HepG2 (cell line): ENCODE data around the gene POFUT2. TPM values are rescaled to one million over a fixed set of nuclear protein-coding genes. Genes with fewer than 3 reads are reported as not detected.

Source experiments
- ATM ChIP-seq: fragments of 450-650 bp; IDR thresholded peaks from 2 replicates; pipeline ENCODE4 v1.7.1; 2017; ENCODE audit warnings: mild to moderate bottlenecking, borderline replicate concordance
- E2F5 ChIP-seq: sonication (generic); formaldehyde crosslinking; conservative IDR thresholded peaks from 2 replicates; pipeline ENCODE4 v1.4.0; 2020; ENCODE audit warnings: missing genetic modification reagents
- GABPB1 ChIP-seq: IDR thresholded peaks from 2 replicates; pipeline ENCODE4 v1.6.1; 2016; ENCODE audit warnings: mild to moderate bottlenecking, missing genetic modification reagents, moderate library complexity, missing compliant biosample characterization
- GFI1 ChIP-seq: sonication (generic); formaldehyde crosslinking; IDR thresholded peaks from 2 replicates; pipeline ENCODE4 v1.5.0; 2020; ENCODE audit warnings: missing genetic modification reagents, mild to moderate bottlenecking, borderline replicate concordance
- HOXA3 ChIP-seq: sonication (generic); formaldehyde crosslinking; IDR thresholded peaks from 2 replicates; pipeline ENCODE4 v1.5.0; 2020; ENCODE audit warnings: missing genetic modification reagents
- IRF1 ChIP-seq: sonication (generic); formaldehyde crosslinking; IDR thresholded peaks from 2 replicates; pipeline ENCODE4 v1.4.0; 2020; ENCODE audit warnings: low read depth, mild to moderate bottlenecking, missing genetic modification reagents
- KLF13 ChIP-seq: sonication (generic); formaldehyde crosslinking; IDR thresholded peaks from 2 replicates; pipeline ENCODE4 v1.4.0; 2020; ENCODE audit warnings: mild to moderate bottlenecking, missing genetic modification reagents
- ONECUT2 ChIP-seq: sonication (generic); formaldehyde crosslinking; IDR thresholded peaks from 2 replicates; pipeline ENCODE4 v1.4.0; 2020; ENCODE audit warnings: missing genetic modification reagents
- PRDM4 ChIP-seq: sonication (generic); formaldehyde crosslinking; IDR thresholded peaks from 2 replicates; pipeline ENCODE4 v1.9.0; 2021; ENCODE audit warnings: missing genetic modification reagents, borderline replicate concordance
- TFDP1 ChIP-seq: IDR thresholded peaks from 2 replicates; pipeline ENCODE4 v1.6.1; 2016; ENCODE audit warnings: missing compliant biosample characterization, missing genetic modification reagents, borderline replicate concordance
- ZFP90 ChIP-seq: sonication (generic); formaldehyde crosslinking; IDR thresholded peaks from 2 replicates; pipeline ENCODE4 v1.8.0; 2022; ENCODE audit warnings: missing genetic modification reagents, mild to moderate bottlenecking, inconsistent platforms, borderline replicate concordance
- ZFY ChIP-seq: sonication (generic); formaldehyde crosslinking; IDR thresholded peaks from 2 replicates; pipeline ENCODE4 v1.4.0; 2020; ENCODE audit warnings: missing genetic modification reagents
- ZNF230 ChIP-seq: sonication (generic); formaldehyde crosslinking; IDR thresholded peaks from 2 replicates; pipeline ENCODE4 v1.4.0; 2020; ENCODE audit warnings: mild to moderate bottlenecking, missing genetic modification reagents
- ZNF280D ChIP-seq: sonication (generic); formaldehyde crosslinking; IDR thresholded peaks from 2 replicates; pipeline ENCODE4 v1.5.1; 2020; ENCODE audit warnings: mild to moderate bottlenecking, missing genetic modification reagents
- ZNF331 ChIP-seq: sonication (generic); formaldehyde crosslinking; IDR thresholded peaks from 2 replicates; pipeline ENCODE4 v1.4.0; 2020; ENCODE audit warnings: missing genetic modification reagents
- ZNF468 ChIP-seq: sonication (generic); formaldehyde crosslinking; IDR thresholded peaks from 2 replicates; pipeline ENCODE4 v1.8.0; 2022; ENCODE audit warnings: mild to moderate bottlenecking, moderate library complexity, missing genetic modification reagents
- ZNF879 ChIP-seq: sonication (generic); formaldehyde crosslinking; IDR thresholded peaks from 2 replicates; pipeline ENCODE4 v1.8.1; 2023; ENCODE audit warnings: missing genetic modification reagents
- polyA plus RNA-seq, 8 experiments: library from polyadenylated mRNA; depleted of rRNA in 3 of 8; stranded (reverse) in 7 of 8; unstranded in 1 of 8; fragments of >200 nt; fragmentation: Illumina TruSeq in 4 of 8; extraction: Trizol in 4 of 8; gene quantifications; 2 replicates each; pipeline versions ENCODE4 v1.2.1 to v1.2.3, GENCODE V29; 2011 to 2016; ENCODE audit warnings: low read depth in 4 of 8, missing spikeins in 1 of 8, mixed read lengths in 1 of 8; ENCODE audit not compliant: insufficient read depth in 1 of 8
- total RNA-seq, 5 experiments: library from RNA; depleted of rRNA; stranded (reverse); fragments of >200 nt; fragmentation: Illumina TruSeq; extraction: Trizol; gene quantifications; 2 replicates each; pipeline ENCODE4 v1.2.3, GENCODE V29; 2016; ENCODE audit warnings: low read depth in 1 of 5

POFUT2 gene
- total and polyA plus RNA-seq, 2 of the 13 experiments (the other 11 are each of a cell fraction or from before 2014, with no cell fraction given): 22.8 to 24.0 TPM

- TF ChIP-seq ZNF468 (CRISPR knock-in tag): no peak
- TF ChIP-seq KLF13 (CRISPR knock-in tag): 0 out of 2 replicates have a peak, but pooled peaks have one; percentile 15
- TF ChIP-seq IRF1 (CRISPR knock-in tag): no peak
- peak; percentile 65 for TF ChIP-seq ZFY
- no peak; the same call in 1 of the 2 replicates for TF ChIP-seq GFI1
- TF ChIP-seq HOXA3 (CRISPR knock-in tag): peak; percentile 79
- no peak for TF ChIP-seq ATM
- no peak for TF ChIP-seq ZNF879 (CRISPR knock-in tag)
- no peak for TF ChIP-seq PRDM4 (CRISPR knock-in tag)
- no peak for TF ChIP-seq ONECUT2 (CRISPR knock-in tag)
- TF ChIP-seq ZNF331: peak; percentile 61; the same call in 1 of the 2 replicates
- no peak; the same call in 1 of the 2 replicates for TF ChIP-seq E2F5 (CRISPR knock-in tag)
- 0 out of 2 replicates have a peak, but pooled peaks have one; percentile 77 for TF ChIP-seq ZNF230 (CRISPR knock-in tag)
- no peak for TF ChIP-seq ZNF280D (CRISPR knock-in tag)
- 0 out of 2 replicates have a peak, but pooled peaks have one; percentile 56 for TF ChIP-seq ZFP90 (CRISPR knock-in tag)
- TF ChIP-seq GABPB1 (CRISPR knock-in tag): peak; percentile 68
- TF ChIP-seq TFDP1 (CRISPR knock-in tag): peak; percentile 51; the same call in 1 of the 2 replicates
Measured at GRCh38 chr21:45306832-45307571, 19.3 kb upstream of the POFUT2 start (continued).
